ENCODE measurements around the gene ANK3.

ANK3 gene

GRCh38 chr10:60031183-60031582 is 358.5 kb downstream of the ANK3 start:
- DNase-seq (ENCODE audit: low read depth in 3 of 3) = no peak

- no peak for DNase-seq (ENCODE audit: low read depth in 3 of 3)
Observed at GRCh38 chr10:60029475-60029874, 360.2 kb downstream of the ANK3 start.

- DNase-seq (ENCODE audit: low read depth in 3 of 3) = no peak
Observed at GRCh38 chr10:60028081-60028480, 361.6 kb downstream of the ANK3 start.

GRCh38 chr10:60025279-60025678 is 364.4 kb downstream of the ANK3 start:
- DNase-seq (ENCODE audit: low read depth in 3 of 3) = no peak

GRCh38 chr10:60024506-60024905 is 365.2 kb downstream of the ANK3 start:
- DNase-seq (ENCODE audit: low read depth in 3 of 3) = no peak

- no peak for DNase-seq (ENCODE audit: low read depth in 3 of 3)
Observed at GRCh38 chr10:60023155-60023877, 366.4 kb downstream of the ANK3 start.

GRCh38 chr10:60021361-60021760 is 368.3 kb downstream of the ANK3 start:
- DNase-seq (ENCODE audit: low read depth in 3 of 3) = no peak

- DNase-seq (ENCODE audit: low read depth in 3 of 3) = no peak
Observed at GRCh38 chr10:60016794-60017193, 372.9 kb downstream of the ANK3 start.

- DNase-seq (ENCODE audit: low read depth in 3 of 3) = no peak
Observed at GRCh38 chr10:60009710-60010383, 379.8 kb downstream of the ANK3 start.

GRCh38 chr10:60009276-60009675 is 380.4 kb downstream of the ANK3 start:
- DNase-seq (ENCODE audit: low read depth in 3 of 3) = no peak

- DNase-seq (ENCODE audit: low read depth in 3 of 3) = no peak
Observed at GRCh38 chr10:60008816-60009215, 380.9 kb downstream of the ANK3 start.

- no peak for DNase-seq (ENCODE audit: low read depth in 3 of 3)
Observed at GRCh38 chr10:60006062-60006461, 383.6 kb downstream of the ANK3 start.

GRCh38 chr10:60003651-60004523 is 385.8 kb downstream of the ANK3 start:
- DNase-seq (ENCODE audit: low read depth in 3 of 3) = no peak

GRCh38 chr10:60000747-60001146 is 388.9 kb downstream of the ANK3 start:
- DNase-seq (ENCODE audit: low read depth in 3 of 3) = no peak

- no peak for DNase-seq (ENCODE audit: low read depth in 3 of 3)
Observed at GRCh38 chr10:59997827-59998525, 391.7 kb downstream of the ANK3 start.

- no peak for DNase-seq (ENCODE audit: low read depth in 3 of 3)
Observed at GRCh38 chr10:59995862-59996261, 393.8 kb downstream of the ANK3 start.

- DNase-seq (ENCODE audit: low read depth in 3 of 3) = no peak
Observed at GRCh38 chr10:59993931-59994330, 395.7 kb downstream of the ANK3 start.

- no peak for DNase-seq (ENCODE audit: low read depth in 3 of 3)
Observed at GRCh38 chr10:59991661-59992060, 398.0 kb downstream of the ANK3 start.

- DNase-seq (ENCODE audit: low read depth in 3 of 3) = no peak
Observed at GRCh38 chr10:59991117-59991516, 398.6 kb downstream of the ANK3 start.

- DNase-seq (ENCODE audit: low read depth in 3 of 3) = no peak
Observed at GRCh38 chr10:59985639-59986038, 404.0 kb downstream of the ANK3 start.

- no peak for DNase-seq (ENCODE audit: low read depth in 3 of 3)
Observed at GRCh38 chr10:59984415-59984814, 405.3 kb downstream of the ANK3 start.

GRCh38 chr10:59980356-59980755 is 409.3 kb downstream of the ANK3 start:
- no peak for DNase-seq (ENCODE audit: low read depth in 3 of 3)
